ENCODE data around the gene PBOV1.

The PBOV1 gene

GRCh38 chr6:138211601-138212000 is 6.7 kb downstream of the PBOV1 start:
- TF ChIP-seq ISL1 (CRISPR knock-in tag; IDR thresholded peaks at IDR 0.05) (no peak), PPARA (CRISPR knock-in tag; IDR thresholded peaks at IDR 0.05; ENCODE audit: borderline replicate concordance) (no peak), OSR1 (CRISPR knock-in tag; IDR thresholded peaks at IDR 0.05) (no peak), ZNF565 (CRISPR knock-in tag; conservative IDR thresholded peaks at IDR 0.05; ENCODE audit: low read depth) (no peak), CSDC2 (CRISPR knock-in tag; IDR thresholded peaks at IDR 0.05) (no peak), BACH2 (CRISPR knock-in tag; IDR thresholded peaks at IDR 0.05; ENCODE audit: borderline replicate concordance) (no peak), TCF4 (CRISPR knock-in tag; IDR thresholded peaks at IDR 0.05; ENCODE audit: borderline replicate concordance) (no peak), ZFP3 (CRISPR knock-in tag; IDR thresholded peaks at IDR 0.05) (no peak), ZNF70 (CRISPR knock-in tag; IDR thresholded peaks at IDR 0.05) (no peak), ZC3H10 (CRISPR knock-in tag; IDR thresholded peaks at IDR 0.05) (no peak)
- ATAC-seq = no peak

GRCh38 chr6:138211048-138211581 is 7.2 kb downstream of the PBOV1 start:
- ATAC-seq = no peak
- TF ChIP-seq, protein P1, sequence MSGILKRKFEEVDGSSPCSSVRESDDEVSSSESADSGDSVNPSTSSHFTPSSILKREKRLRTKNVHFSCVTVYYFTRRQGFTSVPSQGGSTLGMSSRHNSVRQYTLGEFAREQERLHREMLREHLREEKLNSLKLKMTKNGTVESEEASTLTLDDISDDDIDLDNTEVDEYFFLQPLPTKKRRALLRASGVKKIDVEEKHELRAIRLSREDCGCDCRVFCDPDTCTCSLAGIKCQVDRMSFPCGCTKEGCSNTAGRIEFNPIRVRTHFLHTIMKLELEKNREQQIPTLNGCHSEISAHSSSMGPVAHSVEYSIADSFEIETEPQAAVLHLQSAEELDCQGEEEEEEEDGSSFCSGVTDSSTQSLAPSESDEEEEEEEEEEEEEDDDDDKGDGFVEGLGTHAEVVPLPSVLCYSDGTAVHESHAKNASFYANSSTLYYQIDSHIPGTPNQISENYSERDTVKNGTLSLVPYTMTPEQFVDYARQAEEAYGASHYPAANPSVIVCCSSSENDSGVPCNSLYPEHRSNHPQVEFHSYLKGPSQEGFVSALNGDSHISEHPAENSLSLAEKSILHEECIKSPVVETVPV (CRISPR knock-in tag; IDR thresholded peaks at IDR 0.05) = no peak
- no peak for TF ChIP-seq SNAI2 (CRISPR knock-in tag; IDR thresholded peaks at IDR 0.05)
- no peak for TF ChIP-seq ZNF565 (CRISPR knock-in tag; conservative IDR thresholded peaks at IDR 0.05; ENCODE audit: low read depth)
- no peak for TF ChIP-seq ZFP3 (CRISPR knock-in tag; IDR thresholded peaks at IDR 0.05)
- no peak for TF ChIP-seq TCF4 (CRISPR knock-in tag; IDR thresholded peaks at IDR 0.05; ENCODE audit: borderline replicate concordance)
- no peak for TF ChIP-seq ZNF70 (CRISPR knock-in tag; IDR thresholded peaks at IDR 0.05)
- TF ChIP-seq PATZ1 (CRISPR knock-in tag; IDR thresholded peaks at IDR 0.05; ENCODE audit: borderline replicate concordance) = no peak
- TF ChIP-seq ZC3H10 (CRISPR knock-in tag; IDR thresholded peaks at IDR 0.05) = no peak
- no peak for TF ChIP-seq CSDC2 (CRISPR knock-in tag; IDR thresholded peaks at IDR 0.05)
- TF ChIP-seq, protein P2, sequence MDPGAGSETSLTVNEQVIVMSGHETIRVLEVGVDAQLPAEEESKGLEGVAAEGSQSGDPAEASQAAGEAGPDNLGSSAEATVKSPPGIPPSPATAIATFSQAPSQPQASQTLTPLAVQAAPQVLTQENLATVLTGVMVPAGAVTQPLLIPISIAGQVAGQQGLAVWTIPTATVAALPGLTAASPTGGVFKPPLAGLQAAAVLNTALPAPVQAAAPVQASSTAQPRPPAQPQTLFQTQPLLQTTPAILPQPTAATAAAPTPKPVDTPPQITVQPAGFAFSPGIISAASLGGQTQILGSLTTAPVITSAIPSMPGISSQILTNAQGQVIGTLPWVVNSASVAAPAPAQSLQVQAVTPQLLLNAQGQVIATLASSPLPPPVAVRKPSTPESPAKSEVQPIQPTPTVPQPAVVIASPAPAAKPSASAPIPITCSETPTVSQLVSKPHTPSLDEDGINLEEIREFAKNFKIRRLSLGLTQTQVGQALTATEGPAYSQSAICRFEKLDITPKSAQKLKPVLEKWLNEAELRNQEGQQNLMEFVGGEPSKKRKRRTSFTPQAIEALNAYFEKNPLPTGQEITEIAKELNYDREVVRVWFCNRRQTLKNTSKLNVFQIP (CRISPR knock-in tag; IDR thresholded peaks at IDR 0.05; ENCODE audit: borderline replicate concordance, low read depth) = no peak

DNA sequence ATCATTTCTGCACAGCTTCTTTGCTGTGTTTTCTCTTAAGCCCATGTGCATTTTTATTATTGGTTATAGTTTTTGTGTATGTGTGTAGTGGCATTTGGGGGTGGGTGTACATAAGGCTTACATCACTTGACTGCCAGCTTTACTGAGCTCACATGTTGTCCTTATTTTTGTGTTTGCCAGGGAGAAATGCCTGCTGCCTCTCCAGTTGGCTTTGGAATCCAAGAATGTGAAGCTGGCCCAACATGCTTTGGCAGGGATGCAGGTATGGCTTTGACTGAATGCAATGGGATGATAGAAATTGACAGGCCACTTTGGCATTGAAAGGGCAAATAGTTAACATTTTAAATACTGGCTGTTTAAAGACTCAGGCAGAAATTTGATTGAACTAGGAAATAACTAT is 11.4 kb downstream of the PBOV1 start:
- TF ChIP-seq ZFP3 (CRISPR knock-in tag; IDR thresholded peaks at IDR 0.05) = no peak
- no peak for ATAC-seq

DNA sequence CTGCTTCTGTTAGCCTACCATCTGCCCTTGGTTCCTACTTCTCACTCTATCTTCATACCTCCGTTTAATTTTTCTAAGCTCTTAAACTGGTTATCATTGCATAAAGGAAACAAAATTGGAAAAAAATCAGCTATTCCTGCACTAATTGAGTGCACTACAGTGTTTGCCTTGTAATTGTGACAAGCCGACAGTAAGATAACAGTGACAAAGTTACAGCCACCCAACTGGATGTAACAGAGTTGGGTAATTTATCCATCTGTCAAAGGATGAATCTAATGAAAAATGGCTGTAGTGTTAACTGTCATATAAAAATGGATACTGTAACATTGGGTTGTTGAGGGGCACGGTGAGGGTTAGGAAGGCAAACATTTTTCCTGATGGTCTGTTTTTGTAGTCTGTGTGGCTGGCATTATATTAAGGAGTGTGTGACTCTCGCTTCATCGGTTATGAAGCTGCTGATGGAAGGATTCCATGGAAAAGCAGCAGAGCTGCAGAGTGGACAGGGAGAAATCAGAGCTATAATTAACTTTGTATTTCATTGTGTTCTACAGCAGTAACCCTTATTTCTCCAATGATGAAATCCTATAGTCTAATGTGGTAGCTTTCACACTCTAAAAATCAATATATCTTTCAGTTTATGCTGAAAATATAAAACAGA is 12.7 kb downstream of the PBOV1 start:
- TF ChIP-seq PPARA (CRISPR knock-in tag; IDR thresholded peaks at IDR 0.05; ENCODE audit: borderline replicate concordance) = no peak
- TF ChIP-seq, protein P2 (CRISPR knock-in tag; IDR thresholded peaks at IDR 0.05; ENCODE audit: borderline replicate concordance, low read depth) = no peak
- TF ChIP-seq ZNF70 (CRISPR knock-in tag; IDR thresholded peaks at IDR 0.05) = no peak
- no peak for TF ChIP-seq ZNF565 (CRISPR knock-in tag; conservative IDR thresholded peaks at IDR 0.05; ENCODE audit: low read depth)
- no peak for TF ChIP-seq ZFP3 (CRISPR knock-in tag; IDR thresholded peaks at IDR 0.05)
- no peak for TF ChIP-seq ZFP30 (CRISPR knock-in tag; IDR thresholded peaks at IDR 0.05)
- no peak for ATAC-seq

DNA sequence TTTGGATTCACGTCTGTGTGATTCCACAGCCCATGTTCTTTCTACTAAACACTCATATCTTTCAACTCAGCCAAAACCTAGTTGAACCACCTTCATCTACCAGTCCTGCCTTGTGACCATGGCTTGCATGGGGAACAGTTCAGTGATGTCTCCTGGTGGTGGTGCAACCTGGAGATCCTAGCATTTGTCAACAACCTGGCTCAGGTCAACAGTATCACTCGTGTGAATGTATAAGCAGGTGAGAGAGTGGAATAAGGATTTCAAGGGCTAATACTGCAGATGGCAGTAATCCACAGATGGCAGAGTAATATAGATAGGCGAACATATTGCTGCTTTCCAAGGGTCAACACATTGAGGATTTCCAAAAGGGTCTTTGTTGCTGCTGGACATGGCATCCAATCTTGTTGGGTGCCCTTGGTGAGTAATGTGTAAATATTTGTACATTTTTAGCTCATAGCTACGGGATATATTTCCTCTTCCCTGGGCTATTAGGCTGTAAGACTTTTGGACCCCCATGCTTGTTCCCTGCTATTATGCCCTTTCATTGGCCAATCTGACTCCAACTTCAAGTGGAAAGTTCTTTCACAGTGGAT is 13.4 kb downstream of the PBOV1 start:
- no peak for TF ChIP-seq ISL1 (CRISPR knock-in tag; IDR thresholded peaks at IDR 0.05)
- no peak for TF ChIP-seq TSHZ2 (CRISPR knock-in tag; IDR thresholded peaks at IDR 0.05)
- no peak for TF ChIP-seq ZFP30 (CRISPR knock-in tag; IDR thresholded peaks at IDR 0.05)
- TF ChIP-seq, protein P1 (CRISPR knock-in tag; IDR thresholded peaks at IDR 0.05) = no peak
- no peak for TF ChIP-seq ZNF565 (CRISPR knock-in tag; conservative IDR thresholded peaks at IDR 0.05; ENCODE audit: low read depth)
- no peak for TF ChIP-seq OSR1 (CRISPR knock-in tag; IDR thresholded peaks at IDR 0.05)
- no peak for TF ChIP-seq ZC3H10 (CRISPR knock-in tag; IDR thresholded peaks at IDR 0.05)
- ATAC-seq = no peak
